Brain pericyte (primary cell): ENCODE data around the gene SZT2.
A peak's percentile ranks its signal among the peaks of the same experiment; 100 is the strongest.

Source experiments
- DNase-seq: peaks from one replicate; pipeline ENCODE4 v3.0.0-alpha.2; 2012; ENCODE audit warnings: low read depth, low spot score

The SZT2 gene

DNA sequence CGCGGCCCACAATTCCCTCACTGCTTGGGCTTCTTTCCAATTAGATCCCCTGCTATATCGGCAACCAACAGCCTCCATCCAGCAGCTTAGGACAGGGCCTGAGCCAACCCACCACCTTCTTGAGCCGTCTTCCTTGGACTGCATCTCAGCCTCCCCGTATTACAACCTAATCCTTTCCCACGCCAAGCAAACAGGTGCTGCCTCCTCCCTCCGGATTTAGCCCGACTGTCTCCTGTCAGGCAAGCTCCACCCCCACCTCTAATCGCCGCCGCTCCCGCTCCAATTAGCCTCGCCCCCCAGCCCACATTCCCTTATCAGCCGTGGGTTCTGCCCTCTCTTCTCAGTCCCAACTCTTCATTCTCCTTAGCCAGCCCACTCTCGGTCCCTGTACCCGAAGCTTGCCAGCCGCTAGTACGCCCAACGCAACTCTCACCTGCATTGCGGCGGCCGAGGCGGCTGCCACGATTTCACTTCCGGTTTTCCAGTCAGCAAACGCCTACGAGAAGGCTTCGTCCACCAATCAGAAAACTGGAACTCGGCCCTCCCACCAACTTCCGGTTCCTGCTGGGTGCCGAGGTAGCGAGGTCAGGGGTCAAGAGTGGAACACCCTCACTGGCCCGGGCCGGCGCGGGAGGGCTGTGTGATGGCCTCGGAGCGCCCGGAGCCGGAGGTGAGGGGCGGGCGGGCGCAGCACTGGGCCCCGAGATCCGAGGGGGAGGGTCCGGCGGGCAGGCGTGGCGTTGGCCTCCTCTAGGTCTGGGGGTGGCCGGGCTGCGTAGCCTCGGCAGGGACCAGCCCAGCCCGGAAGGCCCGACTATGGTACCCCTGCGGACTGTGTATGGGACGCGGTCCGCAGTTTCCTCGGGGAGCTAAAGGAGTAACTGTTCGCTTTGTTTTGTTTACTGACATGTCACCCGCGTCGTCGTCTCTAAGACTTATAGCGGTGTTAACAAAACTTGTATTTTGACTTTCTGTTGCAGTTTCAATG, at the start of gene SZT2, which contains the start of gene MED8:
Gene SZT2, plus strand, starts transcription at position 574 of the 988 bp plus-strand sequence. Its CDS starts 70 bp downstream, at position 644.
Gene MED8, minus strand, starts transcription at position 475 of the 988 bp plus-strand sequence. Its CDS starts 36 bp downstream, at position 439.
- peak; percentile 61 for DNase-seq

DNA sequence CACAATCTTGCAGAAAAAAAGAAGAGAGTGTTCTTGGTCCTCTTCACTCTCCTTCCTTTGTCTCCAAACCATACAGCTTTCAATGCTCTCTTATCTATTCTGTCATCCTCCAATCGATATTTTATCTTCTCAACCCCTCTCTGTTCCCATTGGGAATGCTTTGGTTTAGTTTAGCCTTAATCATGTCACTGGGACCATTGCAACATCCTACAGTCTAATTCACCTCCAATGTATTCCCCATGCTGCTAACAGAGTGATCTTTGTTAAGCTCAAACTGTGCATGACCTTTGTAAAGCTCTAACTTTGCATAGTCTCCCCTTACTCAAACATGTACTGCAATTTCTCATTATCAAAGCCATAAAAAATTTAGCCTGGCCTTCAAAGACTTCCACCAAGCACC, 49.1 kb upstream of the SZT2 start:
- DNase-seq = no peak

DNA sequence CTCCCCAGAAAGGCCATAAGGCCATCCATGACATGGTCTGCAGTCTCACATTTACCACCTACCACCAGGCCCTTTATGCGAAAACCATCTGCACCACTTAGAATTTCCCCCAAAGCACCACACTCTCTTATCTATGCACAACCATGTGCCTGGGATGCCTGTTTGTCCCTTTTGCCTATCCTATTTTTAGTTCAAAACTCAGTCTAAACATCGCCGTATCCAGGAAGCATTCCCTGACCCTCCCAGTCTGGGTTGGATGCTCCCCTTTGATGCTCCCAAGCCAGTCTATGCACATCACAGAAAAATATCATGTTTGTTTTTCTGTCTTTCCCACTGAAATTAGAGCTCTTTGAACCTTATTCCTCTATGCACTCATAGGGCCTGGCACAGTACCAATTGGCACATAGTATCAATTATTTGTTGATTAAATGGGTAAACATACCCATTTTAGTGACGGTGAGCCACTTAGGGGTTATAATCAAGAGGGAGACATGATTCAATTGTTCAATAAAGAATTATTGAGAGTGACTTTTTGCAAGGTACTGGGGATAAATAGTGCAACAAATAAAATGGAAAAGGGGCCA, 45.3 kb upstream of the SZT2 start:
- no peak for DNase-seq

DNA sequence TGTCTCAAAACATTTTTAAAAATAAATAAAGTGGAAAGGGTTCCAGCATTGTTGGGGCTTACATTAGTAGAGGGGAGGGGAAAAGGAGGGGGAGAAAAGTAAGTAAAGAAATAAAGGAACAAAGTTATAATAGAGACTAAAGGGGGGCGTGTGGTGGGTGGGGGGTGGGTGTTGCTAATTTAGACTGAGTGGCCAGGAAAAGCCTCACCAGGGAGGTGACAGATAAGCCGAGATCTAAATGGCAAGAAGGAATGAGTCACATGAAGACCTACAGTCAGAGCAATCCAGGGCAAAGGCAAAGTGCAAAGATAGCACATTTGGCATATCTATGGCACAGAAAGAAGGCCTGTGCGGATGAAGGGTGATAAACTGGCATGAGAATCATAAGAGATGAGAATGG, 44.6 kb upstream of the SZT2 start:
- DNase-seq = no peak

DNA sequence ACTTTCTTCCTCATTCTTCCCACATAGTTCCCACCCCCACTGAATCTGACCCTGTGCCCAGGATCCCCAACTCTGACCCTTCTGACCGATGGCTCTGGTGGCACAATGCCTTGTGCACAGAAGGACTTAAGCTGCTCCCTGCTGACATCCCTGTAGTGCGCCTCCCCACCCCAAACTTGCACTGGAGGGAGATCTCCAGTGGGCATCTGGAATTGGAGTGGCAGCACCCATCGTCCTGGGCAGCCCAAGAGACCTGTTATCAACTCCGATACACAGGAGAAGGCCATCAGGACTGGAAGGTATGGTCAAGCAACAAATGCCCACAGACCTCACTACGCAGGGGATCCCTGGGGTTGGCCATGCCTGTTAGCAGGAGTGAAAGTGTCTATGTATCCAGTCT, 43.1 kb upstream of the SZT2 start:
- no peak for DNase-seq

DNA sequence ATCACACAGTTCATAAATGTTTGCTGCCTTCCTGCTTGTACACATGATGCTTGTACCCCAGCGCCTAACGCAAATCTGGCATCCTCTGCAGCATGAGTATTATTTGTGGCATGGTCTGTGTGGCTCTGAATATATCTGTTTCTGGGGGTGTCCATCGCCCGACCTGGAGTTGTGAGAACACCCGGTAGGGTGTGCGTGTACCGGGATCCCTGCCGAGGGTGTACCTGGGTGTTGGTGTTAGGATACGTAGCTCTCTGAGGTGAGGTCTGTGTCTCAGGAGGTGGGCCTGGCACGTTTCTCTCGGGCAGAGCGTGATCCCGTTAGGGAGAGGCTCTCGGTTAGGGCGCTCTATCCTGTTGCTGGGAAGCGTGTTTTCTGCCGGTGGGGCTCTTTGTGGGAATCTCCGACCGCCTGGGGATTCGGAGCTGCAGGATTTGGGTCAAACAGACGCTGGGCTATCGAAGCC, 41.3 kb upstream of the SZT2 start:
- no peak for DNase-seq

DNA sequence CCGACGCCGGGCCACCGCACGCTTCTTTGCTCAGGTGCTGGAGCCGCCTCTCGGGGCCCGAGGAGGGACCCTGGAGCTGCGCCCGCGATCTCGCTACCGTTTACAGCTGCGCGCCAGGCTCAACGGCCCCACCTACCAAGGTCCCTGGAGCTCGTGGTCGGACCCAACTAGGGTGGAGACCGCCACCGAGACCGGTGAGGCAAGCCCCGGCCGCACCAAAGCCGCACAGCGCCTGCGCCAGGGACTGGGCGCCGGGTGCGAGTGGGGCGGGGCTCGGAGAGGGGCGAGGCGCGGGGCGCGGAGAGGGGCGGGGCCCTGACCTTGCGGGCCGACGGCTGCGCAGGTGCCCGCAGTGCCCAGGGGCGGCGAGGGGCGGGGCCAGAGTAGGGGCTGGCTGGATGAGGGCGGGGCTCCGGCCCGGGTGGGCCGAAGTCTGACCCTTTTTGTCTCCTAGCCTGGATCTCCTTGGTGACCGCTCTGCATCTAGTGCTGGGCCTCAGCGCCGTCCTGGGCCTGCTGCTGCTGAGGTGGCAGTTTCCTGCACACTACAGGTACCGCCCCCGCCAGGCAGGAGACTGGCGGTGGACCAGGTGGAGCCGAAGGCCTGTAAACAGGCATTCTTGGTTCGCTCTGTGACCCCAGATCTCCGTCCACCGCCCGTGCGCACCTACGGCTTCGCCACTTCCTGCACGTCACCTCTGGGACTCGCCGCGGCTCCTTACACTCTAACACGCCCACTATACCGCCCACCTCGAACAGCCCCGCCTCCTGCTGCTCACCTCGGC, 40.7 kb upstream of the SZT2 start:
- no peak for DNase-seq

DNA sequence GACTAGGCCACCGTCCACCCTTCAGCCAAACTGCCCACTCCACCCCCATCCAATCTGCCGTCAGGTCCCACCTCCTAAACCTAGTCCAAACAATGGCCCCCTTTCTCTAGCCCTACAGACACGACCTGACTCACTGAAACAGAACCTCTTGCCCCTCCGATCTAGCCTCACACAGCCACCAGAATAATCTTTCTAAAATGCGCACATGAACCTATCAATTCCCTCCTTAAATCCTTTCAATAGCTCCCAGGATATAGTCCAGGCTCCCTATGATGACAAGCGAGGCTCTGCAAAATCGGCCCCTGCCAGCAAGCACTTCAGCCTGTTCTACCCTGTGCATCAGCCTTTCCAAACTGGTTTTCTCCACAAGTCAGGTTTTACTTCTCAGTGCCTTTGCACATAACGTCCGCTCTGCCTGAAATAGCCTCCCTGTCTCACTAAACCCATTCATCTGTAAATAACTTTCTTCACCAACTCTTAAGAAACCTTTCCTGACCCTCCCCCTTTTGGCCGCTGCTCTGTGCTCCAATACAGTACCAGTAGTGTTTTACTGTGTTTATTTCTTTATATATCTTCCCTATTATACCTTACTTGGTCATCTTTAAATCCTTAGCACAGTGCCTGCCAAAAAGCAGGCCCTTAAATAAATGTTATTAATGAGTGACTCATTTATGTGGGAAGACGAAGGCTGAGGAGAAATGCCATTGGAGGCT, 39.9 kb upstream of the SZT2 start:
- no peak for DNase-seq

DNA sequence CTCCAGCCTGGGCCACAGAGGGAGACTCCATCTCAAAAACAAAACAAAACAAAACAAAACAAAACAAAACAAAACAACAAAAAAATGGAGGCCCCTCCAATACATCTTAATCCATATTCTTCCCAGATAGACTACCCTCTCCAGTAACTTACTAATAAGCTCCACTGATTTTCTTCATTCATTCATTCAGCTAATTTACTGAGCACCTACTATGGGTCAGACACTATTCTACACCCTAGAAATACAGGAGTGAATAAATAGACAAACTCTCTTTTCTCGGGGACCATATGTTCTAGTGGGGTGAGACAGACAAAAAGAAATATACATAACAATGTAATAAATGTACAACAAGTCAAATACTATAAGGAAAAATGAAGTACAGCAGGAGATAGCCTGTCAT, 38.7 kb upstream of the SZT2 start:
- DNase-seq = no peak

DNA sequence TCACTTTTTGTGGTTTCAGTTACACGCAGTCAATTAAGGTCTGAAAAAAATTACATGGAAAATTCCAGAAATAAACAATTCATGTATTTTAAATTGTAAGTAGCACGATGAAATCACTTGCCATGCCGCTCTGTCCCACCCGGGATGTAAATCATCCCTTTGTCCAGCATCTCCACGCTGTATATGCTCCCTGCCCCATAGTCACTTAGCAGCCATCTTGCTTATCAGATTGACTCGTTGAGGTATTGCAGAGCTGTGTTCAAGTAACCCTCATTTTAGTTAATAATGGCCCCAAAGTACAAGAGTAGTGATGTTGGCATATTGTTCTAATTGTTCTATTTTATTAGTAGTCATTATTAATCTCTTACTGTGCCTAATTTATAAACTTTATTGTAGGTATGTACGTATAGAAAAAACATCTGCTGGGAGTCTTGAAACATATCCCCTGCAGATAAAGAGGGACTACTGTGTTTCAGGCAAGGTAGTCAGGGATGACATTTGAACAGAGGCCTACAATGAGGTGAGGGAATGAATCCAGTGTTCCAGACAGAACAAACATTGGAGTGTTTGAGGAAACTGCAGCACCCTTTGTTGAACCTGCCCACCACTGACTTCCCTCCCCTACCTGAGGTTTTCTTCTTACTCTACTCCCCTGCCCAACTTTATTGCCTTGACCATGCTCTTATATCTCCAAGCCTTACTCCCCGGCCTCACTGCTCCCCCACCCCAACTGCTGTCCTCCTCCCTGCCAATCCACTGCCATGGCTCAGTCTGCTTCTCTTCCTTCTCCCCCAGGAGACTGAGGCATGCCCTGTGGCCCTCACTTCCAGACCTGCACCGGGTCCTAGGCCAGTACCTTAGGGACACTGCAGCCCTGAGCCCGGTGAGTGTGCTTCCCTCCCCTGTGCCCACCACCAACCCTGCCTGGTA, 38.0 kb upstream of the SZT2 start:
- DNase-seq = no peak

DNA sequence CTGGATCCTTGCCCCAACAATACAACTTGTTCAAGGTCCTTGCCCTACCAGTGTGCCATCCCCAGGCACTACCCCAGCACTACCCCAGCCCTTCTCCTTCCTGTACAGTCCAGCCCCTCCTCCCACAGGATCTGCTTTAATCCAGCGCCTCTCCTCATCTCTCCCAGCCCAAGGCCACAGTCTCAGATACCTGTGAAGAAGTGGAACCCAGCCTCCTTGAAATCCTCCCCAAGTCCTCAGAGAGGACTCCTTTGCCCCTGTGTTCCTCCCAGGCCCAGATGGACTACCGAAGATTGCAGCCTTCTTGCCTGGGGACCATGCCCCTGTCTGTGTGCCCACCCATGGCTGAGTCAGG, 37.4 kb upstream of the SZT2 start:
- DNase-seq = no peak

DNA sequence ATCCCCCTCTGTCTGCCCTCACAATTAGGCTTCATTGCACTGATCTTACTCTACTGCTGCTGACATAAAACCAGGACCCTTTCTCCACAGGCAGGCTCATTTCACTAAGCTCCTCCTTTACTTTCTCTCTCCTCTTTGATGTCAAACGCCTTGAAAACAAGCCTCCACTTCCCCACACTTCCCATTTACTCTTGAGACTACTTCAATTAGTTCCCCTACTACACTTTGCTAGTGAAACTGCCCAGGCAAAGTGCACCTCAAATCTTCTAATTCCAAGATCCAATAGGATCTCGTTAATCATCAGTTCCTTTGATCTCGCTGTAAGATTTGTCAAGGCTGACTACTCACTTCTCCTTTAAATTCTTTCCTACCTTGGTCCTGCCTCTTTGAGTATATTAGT, 36.8 kb upstream of the SZT2 start:
- DNase-seq = no peak

DNA sequence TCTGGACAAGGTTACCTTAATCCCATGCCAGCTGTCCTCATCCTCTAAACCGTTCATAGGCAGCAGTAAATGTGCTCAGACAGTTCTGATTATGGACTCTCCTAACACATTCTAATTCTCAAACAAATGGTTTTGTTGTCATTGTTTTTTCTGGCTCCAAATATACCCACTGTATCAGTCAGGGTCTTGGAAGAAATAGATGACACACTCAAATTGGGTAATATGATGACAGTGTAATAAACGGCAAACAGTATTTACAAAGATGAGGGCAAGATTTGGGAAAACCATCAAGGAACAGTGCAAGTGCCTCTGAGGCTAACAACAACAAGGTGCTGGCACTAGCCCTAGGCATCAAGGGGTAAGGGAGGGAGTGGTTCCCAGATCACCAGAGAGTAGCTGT, 35.2 kb upstream of the SZT2 start:
- DNase-seq = no peak

DNA sequence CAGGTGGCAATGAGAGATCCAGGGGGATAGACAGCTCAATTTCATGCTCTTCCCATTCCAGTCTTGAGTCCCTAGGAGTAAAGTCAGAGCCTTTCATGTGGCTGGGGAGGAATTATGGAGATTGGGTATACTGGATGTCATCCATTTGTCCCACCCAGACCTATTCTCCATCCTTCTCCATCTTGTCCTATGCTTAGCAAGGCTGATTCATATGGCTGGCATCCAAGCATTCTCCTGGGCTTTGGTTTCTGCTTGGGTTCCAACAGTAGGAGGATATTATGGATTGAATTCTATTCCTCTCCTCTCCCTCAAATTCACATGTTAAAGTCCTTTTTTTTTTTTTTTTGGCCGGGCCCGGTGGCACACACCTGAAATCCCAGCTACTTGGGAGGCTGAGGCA, 34.8 kb upstream of the SZT2 start:
- DNase-seq = no peak

DNA sequence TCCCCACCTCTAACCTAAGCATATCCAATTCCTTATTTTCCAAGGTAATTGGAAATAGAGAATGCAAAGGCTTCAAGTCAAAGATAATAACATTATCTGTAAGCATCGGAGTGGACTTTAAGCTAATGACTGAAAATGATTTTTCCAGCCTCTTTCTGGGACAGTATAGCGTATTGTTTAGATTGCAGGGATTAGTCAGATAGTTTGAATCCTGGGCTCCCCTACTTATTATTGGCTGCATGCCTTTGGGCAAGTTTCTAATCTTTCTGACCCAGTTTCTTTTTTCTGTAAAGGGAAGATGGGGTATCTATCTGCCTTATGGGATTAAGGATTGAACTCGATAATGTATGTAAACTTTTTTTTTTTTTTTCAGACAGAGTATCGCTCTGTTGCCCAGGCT, 32.4 kb upstream of the SZT2 start:
- DNase-seq = no peak

DNA sequence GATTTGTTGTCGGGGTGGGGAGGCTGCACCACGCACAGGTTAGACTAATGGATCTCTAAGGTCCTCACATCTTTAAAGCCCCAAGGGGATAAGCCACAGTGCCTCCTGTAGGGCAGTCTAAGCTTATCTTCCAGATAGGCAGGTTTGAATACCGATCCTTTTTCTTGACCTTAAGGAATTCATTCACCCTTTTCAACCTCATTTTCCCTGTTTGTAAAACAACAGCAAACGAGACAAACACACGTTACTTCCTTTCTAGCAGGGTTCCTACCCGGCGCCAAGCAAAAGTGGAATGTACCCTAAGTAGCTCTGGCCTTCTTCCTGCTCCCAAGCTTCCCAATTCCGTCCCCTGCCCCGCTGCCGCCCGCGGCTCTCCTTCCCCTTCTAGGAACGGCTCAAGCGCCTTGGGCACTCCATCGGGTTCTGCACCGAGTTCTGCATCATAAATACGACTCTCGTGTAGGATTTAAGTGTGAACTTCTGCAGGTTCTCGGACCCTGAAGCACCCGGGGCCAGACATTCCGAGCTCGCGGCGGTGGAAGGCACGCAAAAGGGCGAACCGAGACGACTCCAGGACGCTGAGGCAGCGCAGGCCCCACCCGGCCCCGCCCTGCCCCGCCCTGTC, 31.5 kb upstream of the SZT2 start:
- no peak for DNase-seq

DNA sequence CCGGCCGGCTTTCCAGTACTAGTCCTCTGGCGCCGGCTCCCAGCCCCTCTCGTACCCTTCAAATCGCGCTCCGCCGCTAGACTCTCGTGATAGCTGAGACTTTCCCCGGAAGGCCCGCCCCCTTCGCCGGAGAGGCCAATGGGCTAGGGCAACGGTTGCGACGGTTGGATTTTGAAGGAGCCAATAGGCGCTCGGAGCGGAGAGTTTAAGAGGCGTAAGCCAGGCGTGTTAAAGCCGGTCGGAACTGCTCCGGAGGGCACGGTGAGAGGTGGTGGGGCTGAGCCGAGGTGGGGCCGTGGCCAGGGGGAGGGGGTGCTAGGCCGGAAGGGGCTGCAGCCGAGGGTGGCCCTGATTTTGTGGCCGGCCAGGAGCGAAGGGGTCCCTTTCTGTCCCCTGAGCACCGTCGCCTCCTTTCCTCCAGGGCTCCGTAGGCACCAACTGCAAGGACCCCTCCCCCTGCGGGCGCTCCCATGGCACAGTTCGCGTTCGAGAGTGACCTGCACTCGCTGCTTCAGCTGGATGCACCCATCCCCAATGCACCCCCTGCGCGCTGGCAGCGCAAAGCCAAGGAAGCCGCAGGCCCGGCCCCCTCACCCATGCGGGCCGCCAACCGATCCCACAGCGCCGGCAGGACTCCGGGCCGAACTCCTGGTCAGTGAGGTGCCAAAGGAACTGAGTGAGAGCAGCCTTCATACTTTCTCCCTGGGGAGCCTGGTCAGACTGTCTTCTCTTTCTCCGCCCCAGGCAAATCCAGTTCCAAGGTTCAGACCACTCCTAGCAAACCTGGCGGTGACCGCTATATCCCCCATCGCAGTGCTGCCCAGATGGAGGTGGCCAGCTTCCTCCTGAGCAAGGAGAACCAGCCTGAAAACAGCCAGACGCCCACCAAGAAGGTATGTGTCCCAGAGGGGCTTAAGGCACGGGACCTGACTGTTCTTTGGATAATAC, 30.7 kb upstream of the SZT2 start, which contains the start of gene CDC20:
Gene CDC20, plus strand, starts transcription at position 236 of the 948 bp plus-strand sequence. Its CDS starts 235 bp downstream, at position 471.
- peak; percentile 79 for DNase-seq

DNA sequence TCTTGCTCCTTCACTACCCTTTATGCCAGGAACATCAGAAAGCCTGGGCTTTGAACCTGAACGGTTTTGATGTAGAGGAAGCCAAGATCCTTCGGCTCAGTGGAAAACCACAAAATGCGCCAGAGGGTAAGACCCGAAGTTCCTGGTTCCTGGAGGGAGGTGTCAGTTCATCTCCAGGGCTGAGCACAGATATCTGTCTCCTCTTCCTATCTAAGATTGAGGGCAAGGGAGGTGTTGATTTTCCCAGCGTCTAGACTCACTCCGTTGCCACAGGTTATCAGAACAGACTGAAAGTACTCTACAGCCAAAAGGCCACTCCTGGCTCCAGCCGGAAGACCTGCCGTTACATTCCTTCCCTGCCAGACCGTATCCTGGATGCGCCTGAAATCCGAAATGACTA, 30.0 kb upstream of the SZT2 start:
- no peak for DNase-seq

DNA sequence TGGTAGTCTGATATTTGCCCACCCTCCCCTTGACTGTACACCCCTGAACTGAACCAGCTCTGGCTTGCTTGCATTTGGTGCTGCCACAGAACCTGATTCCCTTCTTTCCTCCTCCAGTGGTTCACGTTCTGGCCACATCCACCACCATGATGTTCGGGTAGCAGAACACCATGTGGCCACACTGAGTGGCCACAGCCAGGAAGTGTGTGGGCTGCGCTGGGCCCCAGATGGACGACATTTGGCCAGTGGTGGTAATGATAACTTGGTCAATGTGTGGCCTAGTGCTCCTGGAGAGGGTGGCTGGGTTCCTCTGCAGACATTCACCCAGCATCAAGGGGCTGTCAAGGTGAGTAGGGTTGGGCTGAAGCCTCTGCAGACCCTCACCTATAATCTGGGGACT, 29.1 kb upstream of the SZT2 start:
- DNase-seq = no peak
